GM21717 (cell line): ENCODE data around the gene PPP2R2C.

Experiments
- ATAC-seq: cut with Tn5 transposase; IDR thresholded peaks from one replicate; pipeline ENCODE4 v1.9.1; 2021; ENCODE audit warnings: mild to moderate bottlenecking, moderate library complexity; ENCODE audit not compliant: unreplicated experiment

PPP2R2C gene

GRCh38 chr4:6449746-6450369 lies 22.6 kb downstream of the PPP2R2C start:
- no peak for ATAC-seq

GRCh38 chr4:6449335-6449734 lies 23.1 kb downstream of the PPP2R2C start:
- ATAC-seq, result no peak

GRCh38 chr4:6448476-6449170 lies 23.8 kb downstream of the PPP2R2C start:
- ATAC-seq, result no peak

- no peak for ATAC-seq
These were observed 24.7 kb downstream of the PPP2R2C start for GRCh38 chr4:6447672-6448171.

- no peak for ATAC-seq
These were observed 25.6 kb downstream of the PPP2R2C start for GRCh38 chr4:6446538-6447451.

- no peak for ATAC-seq
These were observed 26.3 kb downstream of the PPP2R2C start for GRCh38 chr4:6446130-6446482.

- no peak for ATAC-seq
These were observed 26.8 kb downstream of the PPP2R2C start for GRCh38 chr4:6445403-6446129.

- ATAC-seq, result no peak
These were observed 27.8 kb downstream of the PPP2R2C start for GRCh38 chr4:6444582-6444981.

- no peak for ATAC-seq
These were observed 29.1 kb downstream of the PPP2R2C start for GRCh38 chr4:6443035-6444023.

- no peak for ATAC-seq
These were observed 29.9 kb downstream of the PPP2R2C start for GRCh38 chr4:6442555-6442954.

GRCh38 chr4:6441758-6442157 lies 30.7 kb downstream of the PPP2R2C start:
- no peak for ATAC-seq

- no peak for ATAC-seq
These were observed 31.2 kb downstream of the PPP2R2C start for GRCh38 chr4:6441202-6441582.

- ATAC-seq, result no peak
These were observed 31.8 kb downstream of the PPP2R2C start for GRCh38 chr4:6440506-6441201.

GRCh38 chr4:6439120-6439762 lies 33.2 kb downstream of the PPP2R2C start:
- no peak for ATAC-seq

GRCh38 chr4:6437826-6438238 lies 34.6 kb downstream of the PPP2R2C start:
- no peak for ATAC-seq

GRCh38 chr4:6435010-6435409 lies 37.4 kb downstream of the PPP2R2C start:
- ATAC-seq, result no peak

GRCh38 chr4:6430927-6431326 lies 41.5 kb downstream of the PPP2R2C start:
- no peak for ATAC-seq

GRCh38 chr4:6427439-6428090 lies 44.8 kb downstream of the PPP2R2C start:
- ATAC-seq, result no peak
